ENCODE measurements around the gene RAB11B. TPM values are rescaled to one million over a fixed set of nuclear protein-coding genes. Genes with fewer than 3 reads are reported as not detected.

The RAB11B gene
- total RNA-seq, 4 donors from 2014 or later = 91.2 to 137 (median 113) TPM

DNA sequence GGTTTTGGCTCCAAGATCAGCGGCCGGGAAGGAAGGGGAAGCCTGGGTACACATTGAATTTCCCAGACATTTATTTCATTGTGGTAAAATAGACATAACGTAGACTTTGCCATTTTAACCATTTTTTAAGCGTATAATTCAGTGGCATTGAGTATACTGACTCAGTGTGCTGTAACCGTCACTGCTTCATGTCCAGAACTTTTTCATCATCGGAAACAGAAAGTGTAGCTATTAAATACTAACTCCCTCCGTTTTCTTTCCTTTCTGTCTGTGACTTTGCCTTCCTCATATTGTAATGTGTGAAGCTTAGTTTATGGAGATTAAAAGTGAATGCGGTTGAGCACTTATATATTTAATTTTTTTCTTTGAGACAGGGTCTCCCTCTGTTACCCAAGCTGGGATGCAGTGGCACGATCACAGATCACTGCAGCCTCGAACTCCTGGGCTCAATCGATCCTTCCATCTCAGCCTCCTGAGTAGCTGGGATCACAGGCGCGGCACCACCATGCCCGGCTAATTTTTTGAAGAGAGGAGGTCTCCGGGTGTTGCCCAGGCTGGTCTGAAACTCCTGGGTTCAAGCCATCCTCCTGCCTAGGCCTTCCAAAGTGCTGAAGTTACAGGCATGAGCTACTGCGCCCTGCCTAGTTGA, 56.0 kb downstream of the RAB11B start:
- Histone ChIP-seq H3K27me3 (no peaks in the 10 kb centered on the region), H3K36me3 (no peaks in the 10 kb centered on the region), H3K4me3 (replicated peaks in 1 of 3) (peak overlapping the region; percentile 92 to 98 (median 93)), H3K4me1 (peaks cover 47 to 49% of the 10 kb centered on the region in 2 donors), H3K9me3 (no peaks in the 10 kb centered on the region), H3K27ac (peak overlapping the region in 2 of 3 donors; percentile 97 to 98)
- intact Hi-C loops (cut with DNase I) = loop anchor here (10.0 kb wide), 1 partner anchor 101 kb away; the partner anchor contains the start of gene KANK3
- TF ChIP-seq, protein P1, sequence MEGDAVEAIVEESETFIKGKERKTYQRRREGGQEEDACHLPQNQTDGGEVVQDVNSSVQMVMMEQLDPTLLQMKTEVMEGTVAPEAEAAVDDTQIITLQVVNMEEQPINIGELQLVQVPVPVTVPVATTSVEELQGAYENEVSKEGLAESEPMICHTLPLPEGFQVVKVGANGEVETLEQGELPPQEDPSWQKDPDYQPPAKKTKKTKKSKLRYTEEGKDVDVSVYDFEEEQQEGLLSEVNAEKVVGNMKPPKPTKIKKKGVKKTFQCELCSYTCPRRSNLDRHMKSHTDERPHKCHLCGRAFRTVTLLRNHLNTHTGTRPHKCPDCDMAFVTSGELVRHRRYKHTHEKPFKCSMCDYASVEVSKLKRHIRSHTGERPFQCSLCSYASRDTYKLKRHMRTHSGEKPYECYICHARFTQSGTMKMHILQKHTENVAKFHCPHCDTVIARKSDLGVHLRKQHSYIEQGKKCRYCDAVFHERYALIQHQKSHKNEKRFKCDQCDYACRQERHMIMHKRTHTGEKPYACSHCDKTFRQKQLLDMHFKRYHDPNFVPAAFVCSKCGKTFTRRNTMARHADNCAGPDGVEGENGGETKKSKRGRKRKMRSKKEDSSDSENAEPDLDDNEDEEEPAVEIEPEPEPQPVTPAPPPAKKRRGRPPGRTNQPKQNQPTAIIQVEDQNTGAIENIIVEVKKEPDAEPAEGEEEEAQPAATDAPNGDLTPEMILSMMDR (IDR thresholded peaks at IDR 0.05) = no peak
- TF ChIP-seq POLR2A (IDR thresholded peaks at IDR 0.05) = no peak
- DNase-seq = no peak
- 23 to 24% methylated on average over 16 of the region's 16 CpGs for WGBS, 2 donors

DNA sequence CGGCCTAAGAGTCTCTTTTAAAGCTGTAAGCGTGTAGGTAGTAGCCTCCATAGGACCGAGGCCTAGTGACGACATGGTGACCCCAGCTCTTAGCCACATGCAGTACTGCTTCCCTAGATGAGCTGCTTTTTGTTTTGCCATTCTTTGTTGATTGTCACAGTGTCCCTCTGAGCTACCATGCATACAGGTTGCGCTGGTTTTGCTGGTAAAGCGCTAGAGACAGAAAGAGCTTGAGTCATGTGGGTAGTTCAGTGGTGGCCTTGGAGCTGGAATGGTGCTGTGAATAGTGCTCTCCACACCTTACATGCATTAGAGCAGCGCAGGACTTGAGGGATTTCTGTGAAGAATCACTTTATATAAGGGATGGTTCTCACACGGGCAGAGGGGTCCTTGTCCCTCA, 59.7 kb downstream of the RAB11B start:
- intact Hi-C loops (cut with DNase I) = loop anchor here (10.0 kb wide), 1 partner anchor 105 kb away; the partner anchor contains the start of gene KANK3
- 68 to 82% methylated on average over 7 of the region's 8 CpGs for WGBS, 2 donors
- H3K9me3 ChIP-seq = no peaks in the 10 kb centered on the region
- H3K4me3 ChIP-seq (replicated peaks in 1 of 3) = no peak overlapping the region
- no peak for DNase-seq
- H3K4me1 ChIP-seq = peaks cover 78 to 84% of the 10 kb centered on the region in 2 donors
- H3K36me3 ChIP-seq = no peaks in the 10 kb centered on the region
- no peak overlapping the region for H3K27ac ChIP-seq
- no peaks in the 10 kb centered on the region for H3K27me3 ChIP-seq
- TF ChIP-seq, protein P1 (IDR thresholded peaks at IDR 0.05) = no peak
- no peak for TF ChIP-seq POLR2A (IDR thresholded peaks at IDR 0.05)

DNA sequence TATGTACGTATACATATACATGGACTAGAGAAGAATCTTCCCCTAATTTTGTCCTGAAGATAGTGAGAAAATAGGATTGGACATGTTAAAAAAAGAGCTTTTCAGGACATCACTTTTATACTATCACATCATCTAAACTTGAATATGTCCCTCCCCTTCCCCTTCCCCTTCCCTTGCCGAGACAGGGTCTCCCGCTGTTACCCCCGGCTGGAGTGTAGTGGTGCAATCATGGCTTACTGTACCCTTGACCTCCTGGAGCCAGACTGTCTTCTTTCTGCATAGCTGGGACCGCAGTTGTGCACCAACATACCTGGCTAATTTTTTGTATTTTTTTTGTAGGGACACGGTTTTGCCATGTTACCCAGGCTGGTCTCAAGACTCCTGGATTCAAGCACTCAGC, 61.2 kb downstream of the RAB11B start:
- 68 to 69% methylated on average over 6 of the region's 6 CpGs for WGBS, 2 donors
- H3K27ac ChIP-seq = peak overlapping the region in 1 of 3 donors; percentile 7
- no peak for DNase-seq
- no peaks in the 10 kb centered on the region for H3K9me3 ChIP-seq
- intact Hi-C loops (cut with DNase I) = no loop called here
- H3K27me3 ChIP-seq = no peaks in the 10 kb centered on the region
- peaks cover 73 to 88% of the 10 kb centered on the region in 2 donors for H3K4me1 ChIP-seq
- peaks cover 0 to 4% of the 10 kb centered on the region in 2 donors for H3K36me3 ChIP-seq
- TF ChIP-seq POLR2A (IDR thresholded peaks at IDR 0.05) = no peak
- TF ChIP-seq, protein P1 (IDR thresholded peaks at IDR 0.05) = no peak
- H3K4me3 ChIP-seq (replicated peaks in 1 of 3) = no peak overlapping the region

DNA sequence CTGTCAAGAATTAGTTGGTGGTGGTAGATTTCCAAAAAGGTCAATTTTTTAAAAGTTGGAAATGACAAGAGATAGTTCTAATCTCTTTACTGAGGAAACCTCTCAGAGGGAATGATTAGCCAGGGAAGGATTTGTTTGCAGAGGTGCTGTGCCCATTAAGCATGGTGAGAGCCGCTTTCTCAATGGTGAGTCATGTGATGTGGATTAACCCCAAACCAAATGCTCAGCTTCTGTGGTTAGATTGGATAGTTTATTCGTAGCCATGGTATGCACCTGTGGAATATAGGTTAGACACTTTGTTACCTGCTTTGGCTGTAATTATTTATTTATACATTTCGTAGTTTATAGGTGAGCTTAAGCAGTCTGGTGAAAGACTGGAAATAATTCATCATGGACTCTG, 61.7 kb downstream of the RAB11B start:
- H3K4me3 ChIP-seq (replicated peaks in 1 of 3) = no peak overlapping the region
- H3K27ac ChIP-seq = peak overlapping the region in 1 of 3 donors; percentile 7
- intact Hi-C loops (cut with DNase I) = no loop called here
- no peaks in the 10 kb centered on the region for H3K27me3 ChIP-seq
- DNase-seq = no peak
- H3K9me3 ChIP-seq = no peaks in the 10 kb centered on the region
- TF ChIP-seq, protein P1 (IDR thresholded peaks at IDR 0.05) = no peak
- TF ChIP-seq POLR2A (IDR thresholded peaks at IDR 0.05) = no peak
- peaks cover 0 to 5% of the 10 kb centered on the region in 2 donors for H3K36me3 ChIP-seq
- WGBS, 2 donors = 54 to 65% methylated on average over 3 of the region's 3 CpGs
- peaks cover 71 to 88% of the 10 kb centered on the region in 2 donors for H3K4me1 ChIP-seq

DNA sequence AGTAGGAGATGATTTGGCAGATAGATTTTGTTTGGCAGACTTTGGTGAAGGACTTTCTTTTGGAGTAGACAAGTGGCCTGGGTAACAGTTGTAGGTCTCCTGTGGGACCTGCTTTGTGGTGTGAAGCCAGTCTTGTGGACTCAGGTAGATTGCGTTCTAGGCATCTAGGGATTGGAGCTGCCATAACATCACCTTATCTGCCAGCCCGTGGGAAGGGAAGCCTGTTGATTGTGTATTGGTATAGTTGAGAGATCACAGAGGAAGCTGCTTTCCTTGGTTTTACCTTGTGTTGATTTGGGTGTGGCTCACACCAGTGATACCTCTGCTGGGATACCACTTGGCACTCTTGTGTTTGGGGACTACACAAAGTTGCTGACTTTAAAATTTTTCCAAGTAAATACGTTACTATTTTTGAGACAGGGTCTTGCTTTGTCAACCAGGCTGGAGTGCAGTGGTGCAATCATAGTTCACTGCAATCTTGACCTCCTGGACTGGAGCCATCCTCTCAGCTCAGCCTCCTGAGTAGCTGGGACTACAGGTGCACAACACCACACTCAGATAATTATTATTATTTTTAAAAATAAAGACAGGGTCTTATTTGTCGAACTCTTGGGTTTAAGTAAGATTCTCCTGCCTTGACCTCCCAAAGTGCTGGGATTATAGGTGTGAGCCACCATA, 62.4 kb downstream of the RAB11B start:
- Histone ChIP-seq H3K27ac (peak overlapping the region in 1 of 3 donors; percentile 53), H3K27me3 (no peaks in the 10 kb centered on the region), H3K36me3 (peaks cover 0 to 5% of the 10 kb centered on the region in 2 donors), H3K4me1 (peaks cover 73 to 88% of the 10 kb centered on the region in 2 donors), H3K4me3 (replicated peaks in 1 of 3) (no peak overlapping the region), H3K9me3 (no peaks in the 10 kb centered on the region)
- intact Hi-C loops (cut with DNase I) = no loop called here
- peak in 1 of 2 donors; percentile 20 for DNase-seq
- 59 to 60% methylated on average over 4 of the region's 4 CpGs for WGBS, 2 donors
- no peak for TF ChIP-seq POLR2A (IDR thresholded peaks at IDR 0.05)
- TF ChIP-seq, protein P1 (IDR thresholded peaks at IDR 0.05) = no peak
